B cell (primary cell): ENCODE data around the gene HMOX1. TPM values are rescaled to one million over a fixed set of nuclear protein-coding genes. Genes with fewer than 3 reads are reported as not detected.

ENCODE experiments used
- ATAC-seq: fragments of 200-7000 bp; cut with Tn5 transposase; one replicate; pipeline ENCODE4 v1.10.0; 2021; ENCODE audit warnings: low read depth, mild to moderate bottlenecking, moderate number of reproducible peaks, moderate library complexity
- CTCF ChIA-PET: fragments of 350-600 bp; sonication (Branson Sonifier 250); formaldehyde crosslinking; loops from one replicate; lab custom pipeline; 2021; ENCODE audit warnings: antibody characterized with exemption, inconsistent platforms; lab: Charles Lee
- POLR2A ChIA-PET: fragments of 350-600 bp; sonication (Branson Sonifier 250); formaldehyde crosslinking; loops from one replicate; lab custom pipeline; 2021; ENCODE audit warnings: antibody characterized with exemption; lab: Charles Lee
- DNase-seq: peaks from one replicate; pipeline ENCODE4 v3.0.0; 2013
- H2AFZ ChIP-seq: 2 replicates; pipeline ENCODE4 v1.6.1; 2012; ENCODE audit warnings: mild to moderate bottlenecking, low read depth, low read length; ENCODE audit not compliant: insufficient read depth, poor library complexity, severe bottlenecking
- H3K27ac ChIP-seq, 2 donors: 1 replicate in 1 of 2; 2 replicates in 1 of 2; pipeline ENCODE4 v1.5.1; 2012 to 2013; ENCODE audit warnings: low read length in 2 of 2, mild to moderate bottlenecking in 2 of 2, moderate library complexity in 1 of 2
- H3K27me3 ChIP-seq, 4 experiments: fragments of 200-600 bp in 1 of 4; sonication (generic) in 1 of 4; replicated peaks in 1 of 4; 1 replicate in 2 of 4; 2 replicates in 2 of 4; pipeline versions ENCODE4 v1.6.1 to v1.7.0; 2013 to 2016; ENCODE audit warnings: low read length in 3 of 4, mild to moderate bottlenecking in 2 of 4, mixed read lengths in 1 of 4, moderate library complexity in 1 of 4; ENCODE audit not compliant: insufficient read depth in 4 of 4, control insufficient read depth in 3 of 4; ENCODE audit errors: control extremely low read depth in 1 of 4
- H3K36me3 ChIP-seq, 2 experiments: replicated peaks in 1 of 2; 1 replicate in 1 of 2; 2 replicates in 1 of 2; pipeline versions ENCODE4 v1.6.1 to v1.7.1; 2013; ENCODE audit warnings: low read length in 1 of 2; ENCODE audit not compliant: insufficient read depth in 2 of 2, control insufficient read depth in 1 of 2; ENCODE audit errors: control extremely low read depth in 1 of 2, extremely low read depth in 1 of 2
- H3K4me1 ChIP-seq, 2 donors: fragments of 200-600 bp in 1 of 2; sonication (generic) in 1 of 2; 1 replicate in 1 of 2; 2 replicates in 1 of 2; pipeline versions ENCODE4 v1.5.1 to v1.6.1; 2013 to 2017; ENCODE audit warnings: low read length in 2 of 2; ENCODE audit not compliant: control insufficient read depth in 2 of 2, insufficient read depth in 2 of 2
- H3K4me2 ChIP-seq: replicated peaks from 2 replicates; pipeline ENCODE3; 2012; ENCODE audit warnings: mild to moderate bottlenecking, low read depth, low read length; ENCODE audit not compliant: poor library complexity, severe bottlenecking
- H3K4me3 ChIP-seq, 5 experiments: fragments of 200-600 bp in 1 of 5; sonication (generic) in 1 of 5; 1 replicate in 3 of 5; 2 replicates in 2 of 5; pipeline versions ENCODE4 v1.5.1 to v1.7.0; 2011 to 2016; ENCODE audit warnings: low read length in 4 of 5, mild to moderate bottlenecking in 4 of 5, low read depth in 2 of 5, control low read depth in 1 of 5, moderate library complexity in 1 of 5; ENCODE audit not compliant: insufficient read depth in 1 of 5; ENCODE audit errors: control extremely low read depth in 1 of 5, extremely low read depth in 1 of 5
- H3K79me2 ChIP-seq: fragments of 200-600 bp; sonication (generic); one replicate; pipeline ENCODE4 v1.6.0; 2016; ENCODE audit warnings: low read length; ENCODE audit not compliant: control insufficient read depth, insufficient read depth
- H3K9ac ChIP-seq: fragments of 200-600 bp; sonication (generic); 2 replicates; pipeline ENCODE4 v1.6.1; 2017; ENCODE audit warnings: mild to moderate bottlenecking, low read length, moderate library complexity
- H3K9me3 ChIP-seq, 3 donors: one replicate each; pipeline versions ENCODE4 v1.6.1 to v1.7.1; 2013; ENCODE audit warnings: low read length in 2 of 3; ENCODE audit not compliant: control insufficient read depth in 2 of 3, insufficient read depth in 1 of 3; ENCODE audit errors: control extremely low read depth in 1 of 3
- H4K20me1 ChIP-seq: 2 replicates; pipeline ENCODE4 v1.6.0; 2012; ENCODE audit warnings: mild to moderate bottlenecking, low read length; ENCODE audit not compliant: insufficient read depth, control insufficient read depth, poor library complexity, severe bottlenecking
- H3K27ac Mint-ChIP-seq: one replicate; pipeline ENCODE4 v1.8.0; 2021; ENCODE audit warnings: mixed read lengths
- H3K27me3 Mint-ChIP-seq: one replicate; pipeline ENCODE4 v1.8.0; 2021; ENCODE audit warnings: mixed read lengths
- H3K4me1 Mint-ChIP-seq: one replicate; pipeline ENCODE4 v1.8.0; 2021; ENCODE audit warnings: mixed read lengths
- H3K4me3 Mint-ChIP-seq: one replicate; pipeline ENCODE4 v1.8.0; 2021; ENCODE audit warnings: mixed read lengths
- H3K9me3 Mint-ChIP-seq: one replicate; pipeline ENCODE4 v1.8.0; 2022; ENCODE audit warnings: mixed read lengths; ENCODE audit not compliant: insufficient read depth
- EZH2 ChIP-seq: IDR thresholded peaks from 2 replicates; pipeline ENCODE4 v1.6.1; 2012; ENCODE audit warnings: borderline replicate concordance, low read depth, mild to moderate bottlenecking, moderate library complexity, low read length; ENCODE audit not compliant: insufficient read depth, poor library complexity, severe bottlenecking
- WGBS: methylation state at CpG from one replicate; pipeline ENCODE4 v1.1.5; 2013; ENCODE audit warnings: missing lambda C conversion rate; ENCODE audit not compliant: insufficient coverage; 5-methylcytosine and 5-hydroxymethylcytosine counted together
- intact Hi-C: fragments of 100-400 bp; cut with micrococcal nuclease; formaldehyde crosslinking; loops from one replicate; pipeline ENCODE4 v1.10.0; 2022
- polyA plus RNA-seq: library from polyadenylated mRNA; depleted of rRNA; stranded (reverse); fragments of >200 nt; gene quantifications from 2 replicates; pipeline ENCODE4 v1.2.3, GENCODE V29; 2012
- total RNA-seq, 2 donors: library from RNA; stranded (reverse); fragments of 120-200 nt in 1 of 2; gene quantifications; 1 replicate in 1 of 2; 2 replicates in 1 of 2; pipeline versions ENCODE4 v1.2.3 to v1.2.4, GENCODE V29; 2013 to 2022
- TF ChIP-seq, protein P1 (sequence below): fragments of 200-600 bp; IDR thresholded peaks from one replicate; pipeline ENCODE4 v1.8.0; 2022; ENCODE audit warnings: antibody characterized with exemption, mild to moderate bottlenecking

HMOX1 gene
- total and polyA plus RNA-seq, 2 donors (not counting 1 experiment from before 2014, with no cell fraction given): 9.4 to 21.9 TPM

DNA sequence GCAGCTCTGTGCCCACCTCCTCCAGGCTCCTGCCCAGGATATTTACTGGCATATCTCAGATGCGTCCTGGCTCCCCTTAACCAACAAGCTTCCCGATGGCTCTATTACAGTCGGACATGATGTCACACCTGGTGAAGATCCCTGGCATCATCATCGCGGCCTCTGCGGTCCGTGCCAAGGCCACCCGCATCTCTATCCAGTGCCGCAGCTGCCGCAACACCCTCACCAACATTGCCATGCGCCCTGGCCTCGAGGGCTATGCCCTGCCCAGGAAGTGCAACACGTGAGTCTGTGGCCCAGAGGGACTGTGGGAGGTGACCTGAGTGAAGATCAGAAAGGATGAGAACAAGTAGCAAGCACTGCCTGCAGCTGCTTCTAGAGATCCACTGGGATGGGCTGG, 25.5 kb downstream of the HMOX1 start:
- TF ChIP-seq, protein P1, sequence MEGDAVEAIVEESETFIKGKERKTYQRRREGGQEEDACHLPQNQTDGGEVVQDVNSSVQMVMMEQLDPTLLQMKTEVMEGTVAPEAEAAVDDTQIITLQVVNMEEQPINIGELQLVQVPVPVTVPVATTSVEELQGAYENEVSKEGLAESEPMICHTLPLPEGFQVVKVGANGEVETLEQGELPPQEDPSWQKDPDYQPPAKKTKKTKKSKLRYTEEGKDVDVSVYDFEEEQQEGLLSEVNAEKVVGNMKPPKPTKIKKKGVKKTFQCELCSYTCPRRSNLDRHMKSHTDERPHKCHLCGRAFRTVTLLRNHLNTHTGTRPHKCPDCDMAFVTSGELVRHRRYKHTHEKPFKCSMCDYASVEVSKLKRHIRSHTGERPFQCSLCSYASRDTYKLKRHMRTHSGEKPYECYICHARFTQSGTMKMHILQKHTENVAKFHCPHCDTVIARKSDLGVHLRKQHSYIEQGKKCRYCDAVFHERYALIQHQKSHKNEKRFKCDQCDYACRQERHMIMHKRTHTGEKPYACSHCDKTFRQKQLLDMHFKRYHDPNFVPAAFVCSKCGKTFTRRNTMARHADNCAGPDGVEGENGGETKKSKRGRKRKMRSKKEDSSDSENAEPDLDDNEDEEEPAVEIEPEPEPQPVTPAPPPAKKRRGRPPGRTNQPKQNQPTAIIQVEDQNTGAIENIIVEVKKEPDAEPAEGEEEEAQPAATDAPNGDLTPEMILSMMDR: no peak
- TF ChIP-seq EZH2: no peak
- Mint-ChIP-seq H3K4me1 (peaks cover 48% of the 10 kb centered on the region), H3K9me3 (no peaks in the 10 kb centered on the region), H3K27me3 (no peaks in the 10 kb centered on the region), H3K4me3 (no peak overlapping the region), H3K27ac (peak overlapping the region; percentile 80)
- ChIA-PET POLR2A (interaction anchor here (0.6 to 1.2 kb wide), 2 partner anchors 20 to 54 kb away, joined by 3 to 5 read pairs; no protein-coding TSS in a partner anchor), CTCF (interaction anchor here (16.1 kb wide), 1 partner anchor 52 kb away, joined by 311 read pairs; no protein-coding TSS in a partner anchor)
- Histone ChIP-seq H3K4me3 (no peak overlapping the region), H3K4me1 (peaks cover 27 to 39% of the 10 kb centered on the region in 2 donors), H3K27me3 (no peaks in the 10 kb centered on the region), H3K4me2 (no peak overlapping the region), H3K36me3 (peaks cover 0 to 65% of the 10 kb centered on the region in 2 experiments), H3K79me2 (peaks cover 21% of the 10 kb centered on the region), H3K9ac (no peak overlapping the region), H2AFZ (no peak overlapping the region), H3K9me3 (no peaks in the 10 kb centered on the region), H3K27ac (no peak overlapping the region), H4K20me1 (no peaks in the 10 kb centered on the region)
- intact Hi-C loops: no loop called here
- ATAC-seq (no peak), DNase-seq (no peak)
- WGBS: 88% methylated on average over 13 of the region's 13 CpGs

DNA sequence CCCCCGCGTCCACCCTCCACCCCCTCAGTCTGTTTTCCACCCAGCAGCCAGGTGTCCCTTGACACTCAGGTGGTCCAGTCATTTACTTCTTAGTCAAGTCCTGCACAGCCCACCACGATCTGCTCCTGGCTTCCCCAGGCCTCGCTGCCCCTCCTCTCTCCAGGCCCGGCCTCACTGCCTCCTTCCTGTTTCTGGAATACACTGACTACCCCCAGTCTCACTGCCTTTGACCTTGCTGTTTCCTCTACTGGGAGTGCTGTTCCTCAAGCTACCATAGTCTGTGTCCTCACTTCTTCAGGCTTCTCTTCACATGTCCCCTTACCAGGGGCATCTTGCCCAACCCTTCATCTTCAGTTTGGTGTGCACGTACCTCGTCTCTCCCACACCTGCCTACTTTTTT, 26.5 kb downstream of the HMOX1 start:
- H3K4me3 Mint-ChIP-seq: no peak overlapping the region
- H3K27me3 Mint-ChIP-seq: no peaks in the 10 kb centered on the region
- H3K4me1 Mint-ChIP-seq: peaks cover 51% of the 10 kb centered on the region
- no peak overlapping the region for H3K27ac ChIP-seq
- intact Hi-C loops: no loop called here
- no peak overlapping the region for H3K4me2 ChIP-seq
- CTCF ChIA-PET: interaction anchor here (0.6 to 16.1 kb wide), 2 partner anchors 20 to 53 kb away, joined by 3 to 311 read pairs; no protein-coding TSS in a partner anchor
- WGBS: 90% methylated on average over 5 of the region's 7 CpGs
- no peaks in the 10 kb centered on the region for H4K20me1 ChIP-seq
- no peaks in the 10 kb centered on the region for H3K9me3 ChIP-seq
- POLR2A ChIA-PET: interaction anchor here (0.8 to 4.6 kb wide), 3 partner anchors 7 to 55 kb away, joined by 3 to 28 read pairs (median 3); partner anchors contain the start of gene MCM5
- peaks cover 15% of the 10 kb centered on the region for H3K79me2 ChIP-seq
- ATAC-seq: no peak
- TF ChIP-seq EZH2: no peak
- TF ChIP-seq, protein P1: no peak
- H3K4me1 ChIP-seq: peaks cover 33 to 41% of the 10 kb centered on the region in 2 donors
- H3K9ac ChIP-seq: no peak overlapping the region
- H3K27me3 ChIP-seq: no peaks in the 10 kb centered on the region
- no peak for DNase-seq
- peaks cover 0 to 69% of the 10 kb centered on the region in 2 experiments for H3K36me3 ChIP-seq
- peak overlapping the region; percentile 47 for H3K27ac Mint-ChIP-seq
- no peaks in the 10 kb centered on the region for H3K9me3 Mint-ChIP-seq
- H3K4me3 ChIP-seq: no peak overlapping the region
- H2AFZ ChIP-seq: no peak overlapping the region
